HCT116 (cell line): ENCODE data around the gene MOK. TPM values are rescaled to one million over a fixed set of nuclear protein-coding genes. Genes with fewer than 3 reads are reported as not detected.
A peak's percentile ranks its signal among the peaks of the same experiment; 100 is the strongest.

Experiments
- ATAC-seq: fragments of 200-7000 bp; cut with Tn5 transposase; 2 replicates; pipeline ENCODE4 v1.9.1; 2020; ENCODE audit warnings: mild to moderate bottlenecking, moderate library complexity
- BruUV-seq: library from RNA; stranded (reverse); fragments of 400-500 nt; replicated peaks from 2 replicates; lab custom pipeline; 2021; lab: Mats Ljungman, UMichigan
- CTCF ChIA-PET: fragments of 300-600 bp; sonication (Branson Sonifier 250); formaldehyde crosslinking; loops from one replicate; lab custom pipeline; 2021; ENCODE audit warnings: antibody characterized with exemption; lab: Charles Lee
- POLR2A ChIA-PET: fragments of 300-600, 350-600 bp; sonication (Branson Sonifier 250); formaldehyde crosslinking; loops from one replicate; lab custom pipeline; 2021; ENCODE audit warnings: antibody characterized with exemption; lab: Charles Lee
- RAD21 ChIA-PET, 2 experiments: fragments of 300-600 bp; sonication (Branson Sonifier 250); formaldehyde crosslinking; loops; one replicate each; lab custom pipeline; 2023; ENCODE audit warnings: low total read pairs in 2 of 2; ENCODE audit not compliant: uncharacterized antibody in 2 of 2, unreplicated experiment in 2 of 2, low non-redundant PET in 1 of 2; lab: Charles Lee
- DNase-seq: peaks from one replicate; pipeline ENCODE4 v3.0.0-alpha.2; 2010; ENCODE audit warnings: low read depth, low spot score
- H2AFZ ChIP-seq: fragments of 200-600 bp; shearing (Covaris generic), sonication (generic); 2 replicates; pipeline ENCODE4 v1.6.1; 2017; ENCODE audit warnings: low read depth, mixed run types, mixed read lengths, antibody characterized with exemption, low read length; ENCODE audit not compliant: poor library complexity, severe bottlenecking
- H3K27ac ChIP-seq: 2 replicates; pipeline ENCODE4 v1.5.1; 2012; ENCODE audit warnings: low read depth, low read length
- H3K27me3 ChIP-seq: fragments of 200-600 bp; sonication (generic); 2 replicates; pipeline ENCODE4 v1.6.1; 2016; ENCODE audit warnings: mixed run types, low read length, mixed read lengths; ENCODE audit not compliant: insufficient read depth
- H3K36me3 ChIP-seq, 2 experiments: fragments of 200-500 bp in 1 of 2; fragments of 200-600 bp in 1 of 2; sonication (Bioruptor generic) in 1 of 2; sonication (generic) in 1 of 2; 2 replicates each; pipeline versions ENCODE4 v1.5.1 to v1.6.1; 2014 to 2016; ENCODE audit warnings: low read length in 2 of 2, inconsistent platforms in 1 of 2, mixed read lengths in 1 of 2, mixed run types in 1 of 2; ENCODE audit not compliant: insufficient read depth in 2 of 2, control insufficient read depth in 1 of 2
- H3K4me1 ChIP-seq, 2 experiments: fragments of 200-600 bp in 1 of 2; sonication (generic) in 1 of 2; 2 replicates each; pipeline versions ENCODE4 v1.5.1 to v1.6.1; 2012 to 2017; ENCODE audit warnings: low read length in 2 of 2, inconsistent platforms in 1 of 2, mild to moderate bottlenecking in 1 of 2, mixed read lengths in 1 of 2, mixed run types in 1 of 2, moderate library complexity in 1 of 2; ENCODE audit not compliant: insufficient read depth in 2 of 2, control insufficient read depth in 1 of 2
- H3K4me2 ChIP-seq: fragments of 200-600 bp; sonication (generic); 2 replicates; pipeline ENCODE4 v1.6.1; 2017; ENCODE audit warnings: mixed run types, low read length, mixed read lengths
- H3K4me3 ChIP-seq, 2 experiments: fragments of 200-600 bp in 1 of 2; sonication (generic) in 1 of 2; replicated peaks in 1 of 2; 2 replicates each; pipeline ENCODE4 v1.5.1; 2011 to 2016; ENCODE audit warnings: low read length in 2 of 2, control low read depth in 1 of 2, low read depth in 1 of 2, mild to moderate bottlenecking in 1 of 2, mixed read lengths in 1 of 2, mixed run types in 1 of 2
- H3K79me2 ChIP-seq: fragments of 200-600 bp; sonication (generic); 2 replicates; pipeline ENCODE4 v1.6.1; 2017; ENCODE audit warnings: mild to moderate bottlenecking, mixed run types, low read length, moderate library complexity, mixed read lengths; ENCODE audit not compliant: insufficient read depth
- H3K9ac ChIP-seq: fragments of 200-600 bp; sonication (generic); 2 replicates; pipeline ENCODE4 v1.6.1; 2016; ENCODE audit warnings: low read length, mixed read lengths
- H3K9me2 ChIP-seq: fragments of 200-600 bp; sonication (generic), shearing (Covaris generic); 2 replicates; pipeline ENCODE4 v1.6.1; 2017; ENCODE audit warnings: mixed run types, mild to moderate bottlenecking, moderate library complexity; ENCODE audit not compliant: insufficient read depth
- H3K9me3 ChIP-seq, 2 experiments: fragments of 200-500 bp in 1 of 2; fragments of 200-600 bp in 1 of 2; sonication (Bioruptor generic) in 1 of 2; sonication (generic) in 1 of 2; 2 replicates each; pipeline ENCODE4 v1.6.1; 2014 to 2017; ENCODE audit warnings: low read length in 2 of 2, mixed read lengths in 2 of 2, inconsistent platforms in 1 of 2, low read depth in 1 of 2, mild to moderate bottlenecking in 1 of 2, mixed run types in 1 of 2, moderate library complexity in 1 of 2; ENCODE audit not compliant: control insufficient read depth in 1 of 2, insufficient read depth in 1 of 2
- H4K20me1 ChIP-seq: fragments of 200-600 bp; sonication (generic), shearing (Covaris generic); 2 replicates; pipeline ENCODE4 v1.6.1; 2017; ENCODE audit warnings: mixed run types, mild to moderate bottlenecking, moderate library complexity; ENCODE audit not compliant: insufficient read depth
- ATF3 ChIP-seq: IDR thresholded peaks from 2 replicates; pipeline ENCODE4 v1.6.1; 2012
- CBX3 ChIP-seq: IDR thresholded peaks from 2 replicates; pipeline ENCODE4 v1.6.1; 2012; ENCODE audit warnings: low read depth
- EGR1 ChIP-seq: IDR thresholded peaks from 2 replicates; pipeline ENCODE4 v1.6.1; 2012; ENCODE audit warnings: low read depth
- ELF1 ChIP-seq: IDR thresholded peaks from 2 replicates; pipeline ENCODE4 v1.6.1; 2012; ENCODE audit warnings: low read depth, borderline replicate concordance
- EZH2 ChIP-seq: fragments of 200-600 bp; sonication (generic); IDR thresholded peaks from 2 replicates; pipeline ENCODE4 v1.6.1; 2017; ENCODE audit warnings: antibody characterized with exemption, mixed run types
- EZH2phosphoT487 ChIP-seq: fragments of 200-600 bp; IDR thresholded peaks from 2 replicates; pipeline ENCODE4 v1.6.1; 2018; ENCODE audit warnings: antibody characterized with exemption, borderline replicate concordance
- JUND ChIP-seq: IDR thresholded peaks from 2 replicates; pipeline ENCODE4 v1.6.1; 2012
- POLR2AphosphoS5 ChIP-seq: IDR thresholded peaks from 2 replicates; pipeline ENCODE4 v1.6.1; 2011; ENCODE audit warnings: mild to moderate bottlenecking, low read depth, low read length, moderate library complexity
- SIN3A ChIP-seq: IDR thresholded peaks from 2 replicates; pipeline ENCODE4 v1.6.1; 2012; ENCODE audit warnings: low read depth
- TCF7L2 ChIP-seq: IDR thresholded peaks from 2 replicates; pipeline ENCODE4 v1.7.0; 2011; ENCODE audit warnings: borderline replicate concordance, inconsistent platforms; ENCODE audit not compliant: insufficient read depth, insufficient read length; ENCODE audit errors: extremely low read depth
- YY1 ChIP-seq: IDR thresholded peaks from 2 replicates; pipeline ENCODE4 v1.6.1; 2011; ENCODE audit warnings: low read length, low read depth, moderate library complexity, mild to moderate bottlenecking; ENCODE audit not compliant: insufficient replicate concordance; ENCODE audit errors: extremely low read depth
- ZBTB33 ChIP-seq: IDR thresholded peaks from 2 replicates; pipeline ENCODE4 v1.6.1; 2011; ENCODE audit warnings: mild to moderate bottlenecking, low read length, moderate library complexity; ENCODE audit not compliant: insufficient replicate concordance; ENCODE audit errors: extremely low read depth
- ZFX ChIP-seq: fragments of 450-650 bp; IDR thresholded peaks from 2 replicates; pipeline ENCODE4 v1.6.1; 2017
- ZNF274 ChIP-seq: fragments of 200-500 bp; sonication (Bioruptor generic); IDR thresholded peaks from 2 replicates; pipeline ENCODE4 v1.6.1; 2014; ENCODE audit warnings: mild to moderate bottlenecking, low read depth, low read length, inconsistent platforms
- intact Hi-C: fragments of 100-400 bp; cut with micrococcal nuclease; formaldehyde crosslinking; loops from 2 replicates; pipeline ENCODE4 v1.10.0; 2022
- total RNA-seq: library from RNA; stranded (reverse); gene quantifications from one replicate; pipeline ENCODE4 v1.2.1, GENCODE V29; 2021; ENCODE audit not compliant: unreplicated experiment
- TF ChIP-seq, protein P1 (sequence below): IDR thresholded peaks from 2 replicates; pipeline ENCODE4 v1.6.1; 2012; ENCODE audit warnings: low read depth
- TF ChIP-seq, protein P2 (sequence below), 3 experiments: fragments of 200-600 bp in 1 of 3; sonication (generic) in 1 of 3; IDR thresholded peaks in 2 of 3; conservative IDR thresholded peaks in 1 of 3; 2 replicates each; pipeline ENCODE4 v1.5.1; 2012 to 2017; ENCODE audit warnings: low read depth in 2 of 3, low read length in 2 of 3, antibody characterized with exemption in 1 of 3, borderline replicate concordance in 1 of 3, control low read depth in 1 of 3, mild to moderate bottlenecking in 1 of 3, mixed read lengths in 1 of 3, mixed run types in 1 of 3, moderate library complexity in 1 of 3; ENCODE audit not compliant: insufficient read depth in 1 of 3

Gene MOK
- total RNA-seq, 1 experiment from 2014 or later, result 9.4 TPM

DNA sequence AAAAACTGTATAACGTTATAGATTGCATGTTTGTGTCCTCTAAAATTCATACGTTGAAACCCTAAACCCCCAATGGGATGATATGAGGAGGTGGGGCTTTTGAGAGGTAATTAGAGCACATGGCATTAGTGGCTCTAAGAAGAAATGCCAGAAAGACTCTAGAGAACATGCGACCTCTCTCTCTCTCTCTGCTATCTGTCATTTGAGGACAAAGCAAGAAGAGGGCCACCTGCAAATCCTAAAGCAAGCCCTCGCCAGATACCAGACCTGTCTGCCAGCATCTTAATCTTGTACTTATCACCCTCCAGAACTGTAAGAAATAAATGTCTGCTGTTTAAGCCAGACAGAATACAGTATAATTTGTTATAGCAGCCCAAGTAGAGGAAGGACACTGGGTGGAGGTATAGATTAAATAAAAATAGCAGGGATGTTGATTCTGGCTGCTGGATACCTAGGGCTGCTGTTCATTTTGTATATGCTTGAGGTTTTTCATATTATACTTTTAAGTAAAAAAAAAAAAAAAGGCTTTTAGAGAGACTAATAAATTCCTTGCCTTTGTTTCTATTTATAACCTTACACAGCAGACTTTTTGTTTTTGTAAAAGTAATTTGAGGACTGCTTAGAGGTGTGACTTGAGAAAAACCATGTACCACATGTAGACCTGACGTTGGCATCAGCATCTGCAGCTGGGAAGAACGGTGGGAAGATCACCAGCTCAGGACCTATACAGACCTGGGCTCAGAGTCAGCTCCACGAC is 26.9 kb downstream of the MOK start:
- no peak overlapping the region for H3K4me3 ChIP-seq
- H2AFZ ChIP-seq, result no peak overlapping the region
- intact Hi-C loops, result no loop called here
- no peaks in the 10 kb centered on the region for H3K9me2 ChIP-seq
- POLR2A ChIA-PET, result no interaction called here
- no peaks in the 10 kb centered on the region for H3K27me3 ChIP-seq
- no peaks in the 10 kb centered on the region for H3K9me3 ChIP-seq
- peak overlapping the region; percentile 50 for H3K4me2 ChIP-seq
- ATAC-seq (no peak), DNase-seq (no peak)
- no peak for TF ChIP-seq TCF7L2
- TF ChIP-seq, protein P1, sequence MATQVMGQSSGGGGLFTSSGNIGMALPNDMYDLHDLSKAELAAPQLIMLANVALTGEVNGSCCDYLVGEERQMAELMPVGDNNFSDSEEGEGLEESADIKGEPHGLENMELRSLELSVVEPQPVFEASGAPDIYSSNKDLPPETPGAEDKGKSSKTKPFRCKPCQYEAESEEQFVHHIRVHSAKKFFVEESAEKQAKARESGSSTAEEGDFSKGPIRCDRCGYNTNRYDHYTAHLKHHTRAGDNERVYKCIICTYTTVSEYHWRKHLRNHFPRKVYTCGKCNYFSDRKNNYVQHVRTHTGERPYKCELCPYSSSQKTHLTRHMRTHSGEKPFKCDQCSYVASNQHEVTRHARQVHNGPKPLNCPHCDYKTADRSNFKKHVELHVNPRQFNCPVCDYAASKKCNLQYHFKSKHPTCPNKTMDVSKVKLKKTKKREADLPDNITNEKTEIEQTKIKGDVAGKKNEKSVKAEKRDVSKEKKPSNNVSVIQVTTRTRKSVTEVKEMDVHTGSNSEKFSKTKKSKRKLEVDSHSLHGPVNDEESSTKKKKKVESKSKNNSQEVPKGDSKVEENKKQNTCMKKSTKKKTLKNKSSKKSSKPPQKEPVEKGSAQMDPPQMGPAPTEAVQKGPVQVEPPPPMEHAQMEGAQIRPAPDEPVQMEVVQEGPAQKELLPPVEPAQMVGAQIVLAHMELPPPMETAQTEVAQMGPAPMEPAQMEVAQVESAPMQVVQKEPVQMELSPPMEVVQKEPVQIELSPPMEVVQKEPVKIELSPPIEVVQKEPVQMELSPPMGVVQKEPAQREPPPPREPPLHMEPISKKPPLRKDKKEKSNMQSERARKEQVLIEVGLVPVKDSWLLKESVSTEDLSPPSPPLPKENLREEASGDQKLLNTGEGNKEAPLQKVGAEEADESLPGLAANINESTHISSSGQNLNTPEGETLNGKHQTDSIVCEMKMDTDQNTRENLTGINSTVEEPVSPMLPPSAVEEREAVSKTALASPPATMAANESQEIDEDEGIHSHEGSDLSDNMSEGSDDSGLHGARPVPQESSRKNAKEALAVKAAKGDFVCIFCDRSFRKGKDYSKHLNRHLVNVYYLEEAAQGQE, result no peak
- TF ChIP-seq JUND, result no peak
- no peak for TF ChIP-seq ZNF274
- TF ChIP-seq POLR2AphosphoS5, result no peak
- TF ChIP-seq, protein P2, sequence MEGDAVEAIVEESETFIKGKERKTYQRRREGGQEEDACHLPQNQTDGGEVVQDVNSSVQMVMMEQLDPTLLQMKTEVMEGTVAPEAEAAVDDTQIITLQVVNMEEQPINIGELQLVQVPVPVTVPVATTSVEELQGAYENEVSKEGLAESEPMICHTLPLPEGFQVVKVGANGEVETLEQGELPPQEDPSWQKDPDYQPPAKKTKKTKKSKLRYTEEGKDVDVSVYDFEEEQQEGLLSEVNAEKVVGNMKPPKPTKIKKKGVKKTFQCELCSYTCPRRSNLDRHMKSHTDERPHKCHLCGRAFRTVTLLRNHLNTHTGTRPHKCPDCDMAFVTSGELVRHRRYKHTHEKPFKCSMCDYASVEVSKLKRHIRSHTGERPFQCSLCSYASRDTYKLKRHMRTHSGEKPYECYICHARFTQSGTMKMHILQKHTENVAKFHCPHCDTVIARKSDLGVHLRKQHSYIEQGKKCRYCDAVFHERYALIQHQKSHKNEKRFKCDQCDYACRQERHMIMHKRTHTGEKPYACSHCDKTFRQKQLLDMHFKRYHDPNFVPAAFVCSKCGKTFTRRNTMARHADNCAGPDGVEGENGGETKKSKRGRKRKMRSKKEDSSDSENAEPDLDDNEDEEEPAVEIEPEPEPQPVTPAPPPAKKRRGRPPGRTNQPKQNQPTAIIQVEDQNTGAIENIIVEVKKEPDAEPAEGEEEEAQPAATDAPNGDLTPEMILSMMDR (IDR thresholded peaks at IDR 0.05 in 2 of 3, conservative IDR thresholded peaks at IDR 0.05 in 1 of 3; ENCODE audit: borderline replicate concordance in 1 of 3, insufficient read depth in 1 of 3, low read depth in 2 of 3, low read length in 2 of 3), result no peak
- no peak for TF ChIP-seq CBX3
- TF ChIP-seq ZFX, result no peak
- no peak for TF ChIP-seq YY1
- TF ChIP-seq EZH2phosphoT487, result no peak
- no peak for TF ChIP-seq ZBTB33
- TF ChIP-seq EZH2, result no peak
- no peak for TF ChIP-seq ELF1
- no peak for TF ChIP-seq ATF3
- TF ChIP-seq SIN3A, result no peak
- TF ChIP-seq EGR1, result no peak
- H3K9ac ChIP-seq, result peak overlapping the region; percentile 34
- CTCF ChIA-PET, result no interaction called here
- RAD21 ChIA-PET, result interaction anchor here in 1 of 2 experiments (0.6 kb wide), 1 partner anchor 113 kb away, joined by 4 read pairs; no protein-coding TSS in a partner anchor
- BruUV-seq, result no TSS peak
- H3K36me3 ChIP-seq, result no peaks in the 10 kb centered on the region
- H3K27ac ChIP-seq, result no peak overlapping the region
- H3K79me2 ChIP-seq, result no peaks in the 10 kb centered on the region
- peaks cover 35 to 66% of the 10 kb centered on the region in 2 experiments for H3K4me1 ChIP-seq
- H4K20me1 ChIP-seq, result no peaks in the 10 kb centered on the region
